HCT116 (cell line): ENCODE measurements around the gene COG5. TPM values are rescaled to one million over a fixed set of nuclear protein-coding genes. Genes with fewer than 3 reads are reported as not detected.

Experiments used
- ATAC-seq: fragments of 200-7000 bp; cut with Tn5 transposase; 2 replicates; pipeline ENCODE4 v1.9.1; 2020; ENCODE audit warnings: mild to moderate bottlenecking, moderate library complexity
- BruUV-seq: library from RNA; stranded (reverse); fragments of 400-500 nt; replicated peaks from 2 replicates; lab custom pipeline; 2021; lab: Mats Ljungman, UMichigan
- CTCF ChIA-PET: fragments of 300-600 bp; sonication (Branson Sonifier 250); formaldehyde crosslinking; loops from one replicate; lab custom pipeline; 2021; ENCODE audit warnings: antibody characterized with exemption; lab: Charles Lee
- POLR2A ChIA-PET: fragments of 300-600, 350-600 bp; sonication (Branson Sonifier 250); formaldehyde crosslinking; loops from one replicate; lab custom pipeline; 2021; ENCODE audit warnings: antibody characterized with exemption; lab: Charles Lee
- RAD21 ChIA-PET, 2 experiments: fragments of 300-600 bp; sonication (Branson Sonifier 250); formaldehyde crosslinking; loops; one replicate each; lab custom pipeline; 2023; ENCODE audit warnings: low total read pairs in 2 of 2; ENCODE audit not compliant: uncharacterized antibody in 2 of 2, unreplicated experiment in 2 of 2, low non-redundant PET in 1 of 2; lab: Charles Lee
- DNase-seq: peaks from one replicate; pipeline ENCODE4 v3.0.0-alpha.2; 2010; ENCODE audit warnings: low read depth, low spot score
- H2AFZ ChIP-seq: fragments of 200-600 bp; shearing (Covaris generic), sonication (generic); 2 replicates; pipeline ENCODE4 v1.6.1; 2017; ENCODE audit warnings: low read depth, mixed run types, mixed read lengths, antibody characterized with exemption, low read length; ENCODE audit not compliant: poor library complexity, severe bottlenecking
- H3K27ac ChIP-seq: 2 replicates; pipeline ENCODE4 v1.5.1; 2012; ENCODE audit warnings: low read depth, low read length
- H3K27me3 ChIP-seq: fragments of 200-600 bp; sonication (generic); 2 replicates; pipeline ENCODE4 v1.6.1; 2016; ENCODE audit warnings: mixed run types, low read length, mixed read lengths; ENCODE audit not compliant: insufficient read depth
- H3K36me3 ChIP-seq, 2 experiments: fragments of 200-500 bp in 1 of 2; fragments of 200-600 bp in 1 of 2; sonication (Bioruptor generic) in 1 of 2; sonication (generic) in 1 of 2; 2 replicates each; pipeline versions ENCODE4 v1.5.1 to v1.6.1; 2014 to 2016; ENCODE audit warnings: low read length in 2 of 2, inconsistent platforms in 1 of 2, mixed read lengths in 1 of 2, mixed run types in 1 of 2; ENCODE audit not compliant: insufficient read depth in 2 of 2, control insufficient read depth in 1 of 2
- H3K4me1 ChIP-seq, 2 experiments: fragments of 200-600 bp in 1 of 2; sonication (generic) in 1 of 2; 2 replicates each; pipeline versions ENCODE4 v1.5.1 to v1.6.1; 2012 to 2017; ENCODE audit warnings: low read length in 2 of 2, inconsistent platforms in 1 of 2, mild to moderate bottlenecking in 1 of 2, mixed read lengths in 1 of 2, mixed run types in 1 of 2, moderate library complexity in 1 of 2; ENCODE audit not compliant: insufficient read depth in 2 of 2, control insufficient read depth in 1 of 2
- H3K4me2 ChIP-seq: fragments of 200-600 bp; sonication (generic); 2 replicates; pipeline ENCODE4 v1.6.1; 2017; ENCODE audit warnings: mixed run types, low read length, mixed read lengths
- H3K4me3 ChIP-seq, 2 experiments: fragments of 200-600 bp in 1 of 2; sonication (generic) in 1 of 2; replicated peaks in 1 of 2; 2 replicates each; pipeline ENCODE4 v1.5.1; 2011 to 2016; ENCODE audit warnings: low read length in 2 of 2, control low read depth in 1 of 2, low read depth in 1 of 2, mild to moderate bottlenecking in 1 of 2, mixed read lengths in 1 of 2, mixed run types in 1 of 2
- H3K79me2 ChIP-seq: fragments of 200-600 bp; sonication (generic); 2 replicates; pipeline ENCODE4 v1.6.1; 2017; ENCODE audit warnings: mild to moderate bottlenecking, mixed run types, low read length, moderate library complexity, mixed read lengths; ENCODE audit not compliant: insufficient read depth
- H3K9ac ChIP-seq: fragments of 200-600 bp; sonication (generic); 2 replicates; pipeline ENCODE4 v1.6.1; 2016; ENCODE audit warnings: low read length, mixed read lengths
- H3K9me2 ChIP-seq: fragments of 200-600 bp; sonication (generic), shearing (Covaris generic); 2 replicates; pipeline ENCODE4 v1.6.1; 2017; ENCODE audit warnings: mixed run types, mild to moderate bottlenecking, moderate library complexity; ENCODE audit not compliant: insufficient read depth
- H3K9me3 ChIP-seq, 2 experiments: fragments of 200-500 bp in 1 of 2; fragments of 200-600 bp in 1 of 2; sonication (Bioruptor generic) in 1 of 2; sonication (generic) in 1 of 2; 2 replicates each; pipeline ENCODE4 v1.6.1; 2014 to 2017; ENCODE audit warnings: low read length in 2 of 2, mixed read lengths in 2 of 2, inconsistent platforms in 1 of 2, low read depth in 1 of 2, mild to moderate bottlenecking in 1 of 2, mixed run types in 1 of 2, moderate library complexity in 1 of 2; ENCODE audit not compliant: control insufficient read depth in 1 of 2, insufficient read depth in 1 of 2
- H4K20me1 ChIP-seq: fragments of 200-600 bp; sonication (generic), shearing (Covaris generic); 2 replicates; pipeline ENCODE4 v1.6.1; 2017; ENCODE audit warnings: mixed run types, mild to moderate bottlenecking, moderate library complexity; ENCODE audit not compliant: insufficient read depth
- CEBPB ChIP-seq: IDR thresholded peaks from 2 replicates; pipeline ENCODE4 v1.6.1; 2012; ENCODE audit warnings: low read depth
- CTCF ChIP-seq, 3 experiments: fragments of 200-600 bp in 1 of 3; sonication (generic) in 1 of 3; IDR thresholded peaks in 2 of 3; conservative IDR thresholded peaks in 1 of 3; 2 replicates each; pipeline ENCODE4 v1.5.1; 2012 to 2017; ENCODE audit warnings: low read depth in 2 of 3, low read length in 2 of 3, antibody characterized with exemption in 1 of 3, borderline replicate concordance in 1 of 3, control low read depth in 1 of 3, mild to moderate bottlenecking in 1 of 3, mixed read lengths in 1 of 3, mixed run types in 1 of 3, moderate library complexity in 1 of 3; ENCODE audit not compliant: insufficient read depth in 1 of 3
- ELF1 ChIP-seq: IDR thresholded peaks from 2 replicates; pipeline ENCODE4 v1.6.1; 2012; ENCODE audit warnings: low read depth, borderline replicate concordance
- EZH2phosphoT487 ChIP-seq: fragments of 200-600 bp; IDR thresholded peaks from 2 replicates; pipeline ENCODE4 v1.6.1; 2018; ENCODE audit warnings: antibody characterized with exemption, borderline replicate concordance
- FOSL1 ChIP-seq: IDR thresholded peaks from 2 replicates; pipeline ENCODE4 v1.6.1; 2012; ENCODE audit warnings: low read depth
- JUND ChIP-seq: IDR thresholded peaks from 2 replicates; pipeline ENCODE4 v1.6.1; 2012
- MAX ChIP-seq: IDR thresholded peaks from 2 replicates; pipeline ENCODE4 v1.6.1; 2012
- POLR2A ChIP-seq: IDR thresholded peaks from 2 replicates; pipeline ENCODE4 v1.7.0; 2011; ENCODE audit warnings: borderline replicate concordance; ENCODE audit not compliant: insufficient read depth, insufficient read length; ENCODE audit errors: extremely low read depth
- RAD21 ChIP-seq: IDR thresholded peaks from 2 replicates; pipeline ENCODE4 v1.6.1; 2012; ENCODE audit warnings: low read depth, mild to moderate bottlenecking
- REST ChIP-seq: IDR thresholded peaks from 2 replicates; pipeline ENCODE4 v1.6.1; 2012; ENCODE audit warnings: low read depth
- SIN3A ChIP-seq: IDR thresholded peaks from 2 replicates; pipeline ENCODE4 v1.6.1; 2012; ENCODE audit warnings: low read depth
- TCF7L2 ChIP-seq: IDR thresholded peaks from 2 replicates; pipeline ENCODE4 v1.7.0; 2011; ENCODE audit warnings: borderline replicate concordance, inconsistent platforms; ENCODE audit not compliant: insufficient read depth, insufficient read length; ENCODE audit errors: extremely low read depth
- ZFX ChIP-seq: fragments of 450-650 bp; IDR thresholded peaks from 2 replicates; pipeline ENCODE4 v1.6.1; 2017
- ZNF274 ChIP-seq: fragments of 200-500 bp; sonication (Bioruptor generic); IDR thresholded peaks from 2 replicates; pipeline ENCODE4 v1.6.1; 2014; ENCODE audit warnings: mild to moderate bottlenecking, low read depth, low read length, inconsistent platforms
- intact Hi-C: fragments of 100-400 bp; cut with micrococcal nuclease; formaldehyde crosslinking; loops from 2 replicates; pipeline ENCODE4 v1.10.0; 2022
- total RNA-seq: library from RNA; stranded (reverse); gene quantifications from one replicate; pipeline ENCODE4 v1.2.1, GENCODE V29; 2021; ENCODE audit not compliant: unreplicated experiment

Gene COG5
- total RNA-seq, 1 experiment from 2014 or later = 30.7 TPM

GRCh38 chr7:107373354-107373753 is 190.4 kb downstream of the COG5 start:
- H3K27me3 ChIP-seq = no peaks in the 10 kb centered on the region
- no peak overlapping the region for H3K27ac ChIP-seq
- RAD21 ChIA-PET = no interaction called here
- no peak for DNase-seq
- BruUV-seq = no TSS peak
- H4K20me1 ChIP-seq = no peaks in the 10 kb centered on the region
- no peak overlapping the region for H2AFZ ChIP-seq
- intact Hi-C loops = no loop called here
- TF ChIP-seq ELF1 (no peak), JUND (no peak), POLR2A (no peak), RAD21 (no peak), ZFX (no peak), TCF7L2 (no peak), FOSL1 (no peak), SIN3A (no peak), CEBPB (no peak), EZH2phosphoT487 (no peak), ZNF274 (no peak), CTCF (IDR thresholded peaks at IDR 0.05 in 2 of 3, conservative IDR thresholded peaks at IDR 0.05 in 1 of 3; ENCODE audit: borderline replicate concordance in 1 of 3, insufficient read depth in 1 of 3, low read depth in 2 of 3, low read length in 2 of 3) (no peak), REST (no peak), MAX (no peak)
- TF ChIP-seq, all 23 proteins: peak for 0
- no peaks in the 10 kb centered on the region for H3K9me2 ChIP-seq
- ChIA-PET CTCF (no interaction called here), POLR2A (no interaction called here)
- no peak overlapping the region for H3K9ac ChIP-seq
- no peaks in the 10 kb centered on the region for H3K9me3 ChIP-seq
- H3K79me2 ChIP-seq = no peaks in the 10 kb centered on the region
- ATAC-seq = no peak
- no peak overlapping the region for H3K4me2 ChIP-seq
- no peak overlapping the region for H3K4me3 ChIP-seq
- no peaks in the 10 kb centered on the region for H3K36me3 ChIP-seq
- H3K4me1 ChIP-seq = no peaks in the 10 kb centered on the region
